Tibial nerve (tissue), 4 donors: Measurements from ENCODE around the gene ITCH. TPM values are rescaled to one million over a fixed set of nuclear protein-coding genes. Genes with fewer than 3 reads are reported as not detected.

Experiments used
- DNase-seq, 2 donors: peaks; one replicate each; pipeline ENCODE4 v3.0.0-alpha.2; 2019; ENCODE audit warnings: low spot score in 2 of 2
- H3K27ac ChIP-seq, 4 donors: fragments of 200-600 bp; sonication (generic) in 3 of 4; one replicate each; pipeline ENCODE4 v1.5.1; 2017 to 2019; ENCODE audit warnings: mild to moderate bottlenecking in 1 of 4
- H3K27me3 ChIP-seq, 2 donors: fragments of 200-600 bp; sonication (generic) in 1 of 2; one replicate each; pipeline versions ENCODE4 v1.5.1 to v1.6.0; 2017 to 2019
- H3K36me3 ChIP-seq, 3 donors: fragments of 200-600 bp; sonication (generic); one replicate each; pipeline ENCODE4 v1.5.1; 2018 to 2019
- H3K4me1 ChIP-seq, 4 donors: fragments of 200-600 bp; sonication (generic) in 3 of 4; one replicate each; pipeline ENCODE4 v1.5.1; 2017 to 2019
- H3K4me3 ChIP-seq, 4 donors: fragments of 200-600 bp; sonication (generic) in 3 of 4; one replicate each; pipeline ENCODE4 v1.5.1; 2017 to 2019; ENCODE audit warnings: mild to moderate bottlenecking in 1 of 4, moderate library complexity in 1 of 4
- H3K9me3 ChIP-seq, 4 donors: fragments of 200-600 bp; sonication (generic) in 3 of 4; one replicate each; pipeline ENCODE4 v1.5.1; 2017 to 2019
- EP300 ChIP-seq, 2 donors: sonication (generic); formaldehyde crosslinking; IDR thresholded peaks; one replicate each; pipeline ENCODE4 v1.6.1; 2017; ENCODE audit warnings: antibody characterized with exemption in 2 of 2, mild to moderate bottlenecking in 1 of 2
- POLR2A ChIP-seq, 2 donors: fragments of 450-650 bp; IDR thresholded peaks; one replicate each; pipeline ENCODE4 v1.6.1; 2017; ENCODE audit warnings: antibody characterized with exemption in 2 of 2, mild to moderate bottlenecking in 2 of 2, moderate library complexity in 2 of 2
- WGBS, 2 donors: methylation state at CpG; one replicate each; pipeline ENCODE4 v1.1.5; 2018; 5-methylcytosine and 5-hydroxymethylcytosine counted together
- total RNA-seq, 4 donors: library from RNA; depleted of rRNA; stranded (reverse); fragments of >200 nt; gene quantifications; one replicate each; pipeline ENCODE4 v1.1.0, GENCODE V29; 2016
- TF ChIP-seq, protein P1 (sequence below), 5 experiments: fragments of 200-600 bp in 3 of 5; fragments of 450-650 bp in 2 of 5; sonication (generic) in 3 of 5; IDR thresholded peaks; one replicate each; pipeline ENCODE4 v1.5.1; 2016 to 2019; ENCODE audit warnings: antibody characterized with exemption in 5 of 5, mild to moderate bottlenecking in 3 of 5, moderate library complexity in 2 of 5

Gene ITCH
- total RNA-seq, 4 donors from 2014 or later = 48.4 to 85.4 (median 62.8) TPM

DNA sequence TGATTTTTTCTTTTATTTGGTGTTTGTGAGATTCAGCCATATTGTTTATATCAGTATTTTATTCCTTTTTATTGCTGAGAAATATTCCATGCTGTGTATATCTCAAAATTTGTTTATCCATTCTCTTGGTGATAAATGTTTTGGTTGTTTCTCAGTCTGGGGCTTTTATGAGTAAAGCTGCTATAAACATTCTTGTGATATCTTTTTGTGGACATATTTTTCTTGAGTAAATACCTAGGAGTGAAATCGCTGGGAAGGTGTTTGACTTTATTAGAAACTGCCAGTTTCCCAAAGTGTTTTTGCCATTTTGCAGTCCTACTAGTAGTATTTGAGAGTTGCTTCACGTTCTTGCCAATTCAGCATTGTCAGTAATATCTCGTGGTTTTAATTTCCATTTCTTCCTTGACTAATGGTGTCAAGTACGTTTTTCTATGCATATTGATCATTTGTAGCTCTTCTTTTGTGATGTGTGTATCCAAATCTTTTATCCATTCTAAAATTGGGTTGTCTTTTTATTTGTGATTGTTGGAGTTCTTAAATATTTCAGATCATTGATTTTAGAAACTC is 122.1 kb downstream of the ITCH start:
- DNase-seq = no peak
- Histone ChIP-seq H3K36me3 (peaks cover 2 to 94% (median 14%) of the 10 kb centered on the region in 3 donors), H3K4me1 (no peaks in the 10 kb centered on the region), H3K9me3 (peaks cover 0 to 7% (median 0%) of the 10 kb centered on the region in 4 donors), H3K27me3 (no peaks in the 10 kb centered on the region), H3K4me3 (no peak overlapping the region), H3K27ac (no peak overlapping the region)
- 88% methylated on average over 4 of the region's 4 CpGs for whole genome bisulfite sequencing, 2 donors
- TF ChIP-seq, protein P1, sequence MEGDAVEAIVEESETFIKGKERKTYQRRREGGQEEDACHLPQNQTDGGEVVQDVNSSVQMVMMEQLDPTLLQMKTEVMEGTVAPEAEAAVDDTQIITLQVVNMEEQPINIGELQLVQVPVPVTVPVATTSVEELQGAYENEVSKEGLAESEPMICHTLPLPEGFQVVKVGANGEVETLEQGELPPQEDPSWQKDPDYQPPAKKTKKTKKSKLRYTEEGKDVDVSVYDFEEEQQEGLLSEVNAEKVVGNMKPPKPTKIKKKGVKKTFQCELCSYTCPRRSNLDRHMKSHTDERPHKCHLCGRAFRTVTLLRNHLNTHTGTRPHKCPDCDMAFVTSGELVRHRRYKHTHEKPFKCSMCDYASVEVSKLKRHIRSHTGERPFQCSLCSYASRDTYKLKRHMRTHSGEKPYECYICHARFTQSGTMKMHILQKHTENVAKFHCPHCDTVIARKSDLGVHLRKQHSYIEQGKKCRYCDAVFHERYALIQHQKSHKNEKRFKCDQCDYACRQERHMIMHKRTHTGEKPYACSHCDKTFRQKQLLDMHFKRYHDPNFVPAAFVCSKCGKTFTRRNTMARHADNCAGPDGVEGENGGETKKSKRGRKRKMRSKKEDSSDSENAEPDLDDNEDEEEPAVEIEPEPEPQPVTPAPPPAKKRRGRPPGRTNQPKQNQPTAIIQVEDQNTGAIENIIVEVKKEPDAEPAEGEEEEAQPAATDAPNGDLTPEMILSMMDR (IDR thresholded peaks at IDR 0.05) = no peak
- TF ChIP-seq POLR2A (IDR thresholded peaks at IDR 0.05) = no peak
- TF ChIP-seq EP300 (IDR thresholded peaks at IDR 0.05) = no peak

DNA sequence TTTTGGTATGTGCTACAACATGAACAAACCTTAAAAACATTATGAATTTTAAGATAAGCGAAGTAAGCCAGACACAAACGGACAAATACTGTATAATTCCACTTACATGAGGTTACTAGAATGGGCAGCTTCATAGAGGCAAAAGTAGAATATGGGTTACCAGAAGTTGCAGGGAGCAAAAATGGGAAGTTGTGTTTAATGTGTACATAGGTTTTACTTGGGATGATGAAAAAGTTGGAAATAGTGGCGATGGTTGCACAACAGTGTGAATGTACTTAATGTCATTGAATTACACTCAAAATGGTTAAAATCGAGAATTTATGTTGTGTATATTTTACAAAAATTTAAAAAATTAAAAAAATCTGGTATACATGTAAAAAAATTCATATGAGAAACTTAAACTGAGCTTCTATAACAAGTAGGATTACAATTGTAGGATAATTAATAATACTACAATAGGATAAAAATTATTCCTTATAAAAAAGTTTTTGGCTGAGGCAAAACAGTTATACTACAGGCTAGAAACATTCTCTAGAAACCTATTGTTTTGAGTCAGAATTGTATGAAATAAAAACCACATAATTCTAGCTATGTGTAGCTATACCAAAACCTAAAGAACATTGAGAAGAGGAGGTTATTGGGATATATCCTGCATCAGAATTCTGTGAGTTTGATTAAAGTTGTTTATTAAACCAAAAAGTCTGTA is 128.3 kb downstream of the ITCH start:
- Histone ChIP-seq H3K36me3 (peaks cover 0 to 99% (median 10%) of the 10 kb centered on the region in 3 donors), H3K4me1 (no peaks in the 10 kb centered on the region), H3K9me3 (peaks cover 0 to under 1% (median 0%) of the 10 kb centered on the region in 4 donors), H3K4me3 (no peak overlapping the region), H3K27me3 (no peaks in the 10 kb centered on the region), H3K27ac (no peak overlapping the region)
- no peak for DNase-seq
- TF ChIP-seq, protein P1 (IDR thresholded peaks at IDR 0.05) = no peak
- TF ChIP-seq POLR2A (IDR thresholded peaks at IDR 0.05) = no peak
- no peak for TF ChIP-seq EP300 (IDR thresholded peaks at IDR 0.05)
- 95% methylated on average over 4 of the region's 4 CpGs for WGBS, 2 donors

- Histone ChIP-seq H3K9me3 (peaks cover 0 to 7% (median 0%) of the 10 kb centered on the region in 4 donors), H3K36me3 (peaks cover 0 to 99% (median 10%) of the 10 kb centered on the region in 3 donors), H3K4me3 (no peak overlapping the region), H3K27me3 (no peaks in the 10 kb centered on the region), H3K4me1 (no peaks in the 10 kb centered on the region), H3K27ac (no peak overlapping the region)
- DNase-seq = no peak
- TF ChIP-seq POLR2A (IDR thresholded peaks at IDR 0.05) = no peak
- WGBS, 2 donors = 93% methylated on average over 4 of the region's 4 CpGs
These were observed 128.9 kb downstream of the ITCH start for GRCh38 chr20:34491932-34492509.

DNA sequence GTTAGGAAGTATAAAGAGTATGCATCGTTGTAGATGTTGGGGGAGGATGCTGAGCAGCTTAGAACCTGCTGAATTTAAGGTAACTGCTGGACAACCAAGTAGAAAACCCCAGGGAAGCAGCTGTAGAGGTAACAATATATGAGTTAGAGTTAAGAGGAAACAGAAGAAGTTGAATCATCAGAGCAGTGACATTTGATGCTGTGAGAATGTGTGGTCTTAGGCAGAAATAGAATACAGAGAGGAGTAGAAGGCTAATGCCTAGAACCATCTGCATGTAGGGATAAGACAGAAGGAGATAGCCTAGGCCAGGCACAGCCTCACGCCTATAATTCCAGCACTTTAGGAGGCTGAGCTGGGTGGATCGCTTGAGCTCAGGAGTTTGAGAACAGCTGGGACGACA is 130.6 kb downstream of the ITCH start:
- H3K9me3 ChIP-seq = peaks cover 0 to 23% (median 5%) of the 10 kb centered on the region in 4 donors
- no peak overlapping the region for H3K4me3 ChIP-seq
- DNase-seq = no peak
- H3K27ac ChIP-seq = no peak overlapping the region
- H3K36me3 ChIP-seq = peaks cover 0 to 99% (median 10%) of the 10 kb centered on the region in 3 donors
- H3K4me1 ChIP-seq = no peaks in the 10 kb centered on the region
- H3K27me3 ChIP-seq = no peaks in the 10 kb centered on the region
- WGBS, 2 donors = 92% methylated on average over 4 of the region's 4 CpGs
- TF ChIP-seq POLR2A (IDR thresholded peaks at IDR 0.05) = no peak
- TF ChIP-seq, protein P1 (IDR thresholded peaks at IDR 0.05) = no peak

GRCh38 chr20:34495307-34495706 is 132.2 kb downstream of the ITCH start:
- TF ChIP-seq, protein P1 (IDR thresholded peaks at IDR 0.05) = no peak
- TF ChIP-seq EP300 (IDR thresholded peaks at IDR 0.05) (no peak), POLR2A (IDR thresholded peaks at IDR 0.05) (no peak)
- H3K4me3 ChIP-seq = no peak overlapping the region
- no peaks in the 10 kb centered on the region for H3K27me3 ChIP-seq
- WGBS, 2 donors = 90 to 93% methylated on average over 7 of the region's 7 CpGs
- DNase-seq = no peak
- H3K9me3 ChIP-seq = peaks cover 0 to 31% (median 6%) of the 10 kb centered on the region in 4 donors
- H3K4me1 ChIP-seq = no peaks in the 10 kb centered on the region
- peaks cover 0 to 99% (median 2%) of the 10 kb centered on the region in 3 donors for H3K36me3 ChIP-seq
- no peak overlapping the region for H3K27ac ChIP-seq
